OCI-LY7 (cell line): Measurements from ENCODE around the gene IMPA2. TPM values are rescaled to one million over a fixed set of nuclear protein-coding genes. Genes with fewer than 3 reads are reported as not detected.
"Not testable (repeated sequence)": the region's sequence is repeated elsewhere in the genome, so short reads cannot be mapped to it uniquely, and the experiment has no call there.

Source experiments
- BruUV-seq: library from RNA; stranded (reverse); fragments of 400-500 nt; replicated peaks from 2 replicates; lab custom pipeline; 2021; lab: Mats Ljungman, UMichigan
- CTCF ChIA-PET: fragments of 300-600 bp; sonication (Branson Sonifier 250); formaldehyde crosslinking; loops from one replicate; lab custom pipeline; 2022; ENCODE audit warnings: antibody characterized with exemption; ENCODE audit not compliant: unreplicated experiment; lab: Charles Lee
- POLR2A ChIA-PET: fragments of 300-600 bp; sonication (Branson Sonifier 250); formaldehyde crosslinking; loops from one replicate; lab custom pipeline; 2022; ENCODE audit warnings: antibody characterized with exemption; lab: Charles Lee
- DNase-seq: peaks from one replicate; pipeline ENCODE4 v3.0.0-alpha.2; 2015; ENCODE audit warnings: low spot score
- H2AFZ ChIP-seq: fragments of 200-600 bp; sonication (generic), shearing (Covaris generic); 2 replicates; pipeline ENCODE4 v1.6.1; 2014; ENCODE audit warnings: mild to moderate bottlenecking, antibody characterized with exemption, low read length, moderate library complexity
- H3K27ac ChIP-seq: fragments of 200-600 bp; sonication (generic); 2 replicates; pipeline ENCODE4 v1.5.1; 2014; ENCODE audit warnings: mixed run types, low read depth, mild to moderate bottlenecking, moderate library complexity, low read length, inconsistent platforms; ENCODE audit not compliant: poor library complexity, severe bottlenecking
- H3K36me3 ChIP-seq: fragments of 200-600 bp; sonication (generic); 2 replicates; pipeline ENCODE4 v1.6.1; 2014; ENCODE audit warnings: mild to moderate bottlenecking, antibody characterized with exemption, low read length, moderate library complexity, mixed read lengths; ENCODE audit not compliant: insufficient read depth
- H3K4me1 ChIP-seq: fragments of 200-600 bp; sonication (generic); 2 replicates; pipeline ENCODE4 v1.5.1; 2014; ENCODE audit warnings: mild to moderate bottlenecking, low read length; ENCODE audit not compliant: insufficient read depth, poor library complexity, severe bottlenecking
- H3K4me2 ChIP-seq: fragments of 200-600 bp; sonication (generic); 2 replicates; pipeline ENCODE4 v1.6.1; 2014; ENCODE audit warnings: mild to moderate bottlenecking, low read length
- H3K4me3 ChIP-seq: fragments of 200-600 bp; sonication (generic); 2 replicates; pipeline ENCODE4 v1.5.1; 2014; ENCODE audit warnings: mild to moderate bottlenecking, low read depth, low read length; ENCODE audit not compliant: poor library complexity, severe bottlenecking
- H3K79me2 ChIP-seq: fragments of 200-600 bp; sonication (generic); 2 replicates; pipeline ENCODE4 v1.6.1; 2016; ENCODE audit warnings: low read depth, mild to moderate bottlenecking, low read length, moderate library complexity, mixed read lengths; ENCODE audit not compliant: insufficient read depth
- H3K9me2 ChIP-seq: fragments of 200-600 bp; sonication (generic); 2 replicates; pipeline ENCODE4 v1.6.1; 2016; ENCODE audit warnings: mild to moderate bottlenecking, low read length, mixed read lengths; ENCODE audit not compliant: insufficient read depth
- H3K9me3 ChIP-seq: fragments of 200-600 bp; sonication (generic); 2 replicates; pipeline ENCODE4 v1.6.1; 2014; ENCODE audit warnings: mild to moderate bottlenecking, mixed run types, low read length, mixed read lengths
- H4K20me1 ChIP-seq: fragments of 200-600 bp; sonication (generic); 2 replicates; pipeline ENCODE4 v1.6.1; 2014; ENCODE audit warnings: mild to moderate bottlenecking, antibody characterized with exemption, low read length, moderate library complexity, mixed read lengths; ENCODE audit not compliant: insufficient read depth
- CTCF ChIP-seq: fragments of 200-600 bp; sonication (generic); conservative IDR thresholded peaks from 2 replicates; pipeline ENCODE4 v1.5.1; 2014; ENCODE audit warnings: mild to moderate bottlenecking, antibody characterized with exemption, low read length, moderate library complexity, mixed read lengths
- EZH2phosphoT487 ChIP-seq: fragments of 200-600 bp; sonication (generic); IDR thresholded peaks from 2 replicates; pipeline ENCODE4 v1.6.1; 2018; ENCODE audit warnings: low read depth, borderline replicate concordance, mild to moderate bottlenecking, mixed run types, antibody characterized with exemption, low read length, moderate library complexity, mixed read lengths
- intact Hi-C: fragments of 100-400 bp; cut with micrococcal nuclease; formaldehyde crosslinking; loops from one replicate; pipeline ENCODE4 v1.10.0; 2022; ENCODE audit not compliant: unreplicated experiment
- total RNA-seq, 2 experiments: library from RNA; depleted of rRNA in 1 of 2; stranded (reverse); fragments of >200 nt in 1 of 2; shearing (Covaris generic) in 1 of 2; gene quantifications; 2 replicates each; pipeline ENCODE4 v1.2.3, GENCODE V29; 2014 to 2022

The IMPA2 gene
- total RNA-seq, 2 experiments from 2014 or later: 51.9 to 59.0 TPM

DNA sequence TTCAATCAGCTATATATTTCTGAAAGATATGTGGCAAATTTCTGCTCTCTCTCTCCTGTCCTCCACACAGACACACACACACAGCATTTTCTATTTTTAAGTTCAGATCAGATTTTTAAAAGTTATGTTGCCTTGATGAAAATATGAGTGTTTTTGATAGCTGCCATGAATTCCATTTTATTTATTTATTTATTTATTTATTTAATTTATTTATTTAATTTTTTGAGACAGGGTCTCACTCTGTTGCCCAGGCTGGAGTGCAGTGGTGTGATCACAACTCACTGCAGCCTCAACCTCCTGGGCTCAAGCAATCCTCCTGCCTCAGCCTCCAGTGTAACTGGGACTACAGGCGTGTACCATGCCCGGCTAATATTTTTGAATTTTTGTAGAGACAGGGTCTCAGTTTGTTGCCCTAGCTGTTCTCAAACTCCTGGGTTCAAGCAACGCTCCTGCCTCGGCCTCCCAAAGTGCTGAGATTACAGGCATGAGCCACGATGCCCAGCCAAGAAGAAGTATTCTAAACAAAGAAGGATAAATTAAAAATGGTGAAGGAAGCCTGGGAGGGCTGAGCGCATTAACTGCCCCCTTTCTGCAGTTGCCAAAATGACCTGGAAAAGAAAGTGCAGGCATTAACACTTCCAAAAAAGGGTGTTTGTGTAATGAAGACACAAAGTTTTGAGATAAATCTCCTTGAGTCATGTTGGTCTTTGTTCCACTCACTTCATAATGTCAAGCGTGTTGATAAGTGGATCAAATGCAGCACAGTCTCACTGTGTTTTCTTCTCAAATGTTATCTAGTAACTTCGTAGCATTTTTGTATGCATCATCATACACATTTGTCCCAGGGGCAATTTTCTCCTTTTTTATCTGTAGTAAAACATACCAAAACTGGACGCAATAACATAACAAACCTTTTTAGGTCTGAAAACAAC is 11.1 kb upstream of the IMPA2 start:
- TF ChIP-seq EZH2phosphoT487 (no peak), CTCF (no peak)
- Histone ChIP-seq H4K20me1 (no peaks in the 10 kb centered on the region), H3K4me3 (no peak overlapping the region), H3K9me2 (no peaks in the 10 kb centered on the region), H3K4me2 (no peak overlapping the region), H3K79me2 (no peaks in the 10 kb centered on the region), H3K27ac (no peak overlapping the region), H3K4me1 (no peaks in the 10 kb centered on the region), H2AFZ (no peak overlapping the region), H3K9me3 (no peaks in the 10 kb centered on the region), H3K36me3 (no peaks in the 10 kb centered on the region)
- CTCF ChIA-PET: no interaction called here
- POLR2A ChIA-PET: interaction anchor here (0.6 to 0.7 kb wide), 2 partner anchors 21 to 26 kb away, joined by 3 read pairs; no protein-coding TSS in a partner anchor
- intact Hi-C loops: no loop called here
- no peak for DNase-seq
- BruUV-seq: no TSS peak

GRCh38 chr18:11970836-11971226 is 10.5 kb upstream of the IMPA2 start:
- H3K9me3 ChIP-seq, H3K79me2 ChIP-seq, H3K27ac ChIP-seq, POLR2A ChIA-PET, BruUV-seq, intact Hi-C loops, H4K20me1 ChIP-seq, CTCF ChIA-PET, H3K9me2 ChIP-seq, H2AFZ ChIP-seq, DNase-seq, H3K4me3 ChIP-seq, H3K36me3 ChIP-seq, H3K4me2 ChIP-seq, H3K4me1 ChIP-seq: not testable (repeated sequence)

DNA sequence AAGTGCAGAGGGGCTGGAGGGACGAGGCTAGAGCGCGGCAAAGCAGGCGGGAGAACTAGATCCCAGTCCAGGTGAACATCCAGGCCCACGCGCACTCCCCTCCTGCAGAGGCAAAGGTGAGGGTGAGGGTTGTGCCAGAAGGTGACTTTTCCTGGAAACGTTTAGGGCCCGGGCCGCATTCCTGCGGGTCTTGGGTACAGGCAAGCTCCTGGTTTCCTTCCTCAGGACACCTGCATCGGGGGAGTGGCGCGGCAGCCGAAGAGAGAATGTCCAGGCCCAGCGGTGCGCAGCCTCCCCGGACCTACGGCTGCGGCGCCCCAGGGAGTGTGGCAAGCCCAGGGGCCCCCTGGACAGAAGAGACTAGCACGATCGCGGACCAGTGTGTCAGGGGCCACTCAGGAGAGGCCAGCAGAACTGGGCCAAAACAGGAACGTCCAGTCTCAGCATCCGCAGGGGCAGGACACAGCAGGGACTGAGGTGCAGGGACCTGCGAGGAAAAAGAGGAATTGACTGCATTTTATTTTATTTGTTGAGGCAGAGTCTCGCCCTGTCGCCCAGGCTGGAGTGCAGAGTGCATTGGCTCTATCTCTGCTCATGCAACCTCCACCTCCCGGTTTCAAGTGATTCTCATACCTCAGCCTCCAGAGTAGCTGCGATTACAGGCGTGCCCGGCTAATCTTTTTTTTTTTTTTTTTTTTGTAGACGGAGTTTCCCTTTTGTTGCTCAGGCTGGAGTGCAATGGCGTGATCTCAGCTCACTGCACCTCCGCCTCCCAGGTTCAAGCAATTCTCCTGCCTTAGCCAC is 8.7 kb upstream of the IMPA2 start:
- Histone ChIP-seq H3K4me3 (no peak overlapping the region), H3K36me3 (no peaks in the 10 kb centered on the region), H4K20me1 (no peaks in the 10 kb centered on the region), H3K79me2 (no peaks in the 10 kb centered on the region), H3K9me2 (no peaks in the 10 kb centered on the region), H2AFZ (no peak overlapping the region), H3K27ac (no peak overlapping the region), H3K9me3 (no peaks in the 10 kb centered on the region), H3K4me2 (no peak overlapping the region), H3K4me1 (no peaks in the 10 kb centered on the region)
- TF ChIP-seq EZH2phosphoT487 (no peak), CTCF (no peak)
- CTCF ChIA-PET: no interaction called here
- no TSS peak for BruUV-seq
- intact Hi-C loops: no loop called here
- DNase-seq: no peak
- POLR2A ChIA-PET: no interaction called here
